Loucy (cell line): ENCODE data around the gene TTC16.

Experiments used
- H2AFZ ChIP-seq: fragments of 200-600 bp; sonication (generic); 2 replicates; pipeline ENCODE4 v1.6.0; 2016; ENCODE audit warnings: antibody characterized with exemption, mild to moderate bottlenecking, low read length, moderate library complexity
- H3F3A ChIP-seq: fragments of 200-600 bp; 2 replicates; pipeline ENCODE4 v1.6.0; 2016; ENCODE audit warnings: antibody characterized with exemption, low read depth, mild to moderate bottlenecking
- H3K27me3 ChIP-seq: fragments of 200-600 bp; sonication (generic); 2 replicates; pipeline ENCODE4 v1.6.1; 2014; ENCODE audit warnings: low read length, mild to moderate bottlenecking; ENCODE audit not compliant: insufficient read depth, poor library complexity, severe bottlenecking
- H3K36me3 ChIP-seq: fragments of 200-600 bp; sonication (generic); 2 replicates; pipeline ENCODE4 v1.6.1; 2016; ENCODE audit warnings: low read length; ENCODE audit not compliant: insufficient read depth
- H3K4me1 ChIP-seq: fragments of 200-600 bp; sonication (generic); 2 replicates; pipeline ENCODE4 v1.5.1; 2014; ENCODE audit warnings: low read length, mild to moderate bottlenecking; ENCODE audit not compliant: insufficient read depth, poor library complexity, severe bottlenecking
- H3K4me2 ChIP-seq: fragments of 200-600 bp; sonication (generic); 2 replicates; pipeline ENCODE4 v1.6.0; 2014; ENCODE audit warnings: antibody characterized with exemption, low read length, low read depth, mild to moderate bottlenecking; ENCODE audit not compliant: poor library complexity, severe bottlenecking
- H3K4me3 ChIP-seq: fragments of 200-600 bp; sonication (generic); 2 replicates; pipeline ENCODE4 v1.5.1; 2014; ENCODE audit warnings: low read length, mild to moderate bottlenecking, mixed read lengths; ENCODE audit not compliant: poor library complexity, severe bottlenecking
- H3K79me2 ChIP-seq: fragments of 200-600 bp; sonication (generic); 2 replicates; pipeline ENCODE4 v1.6.1; 2014; ENCODE audit warnings: low read length; ENCODE audit not compliant: insufficient read depth
- H3K9ac ChIP-seq: fragments of 200-600 bp; sonication (generic); 2 replicates; pipeline ENCODE4 v1.6.0; 2014; ENCODE audit warnings: mild to moderate bottlenecking, low read depth, low read length, moderate library complexity; ENCODE audit not compliant: poor library complexity, severe bottlenecking
- H3K9me2 ChIP-seq: fragments of 200-600 bp; sonication (generic); replicated peaks from 2 replicates; pipeline ENCODE4 v1.6.1; 2016; ENCODE audit warnings: low read depth, low read length, mixed read lengths
- H3K9me3 ChIP-seq: fragments of 200-600 bp; sonication (generic); 2 replicates; pipeline ENCODE4 v1.6.1; 2014; ENCODE audit warnings: mild to moderate bottlenecking, antibody characterized with exemption, low read length, low read depth; ENCODE audit not compliant: insufficient read depth
- H4K20me1 ChIP-seq: fragments of 200-600 bp; sonication (generic); 2 replicates; pipeline ENCODE4 v1.6.0; 2014; ENCODE audit warnings: antibody characterized with exemption, low read length, mild to moderate bottlenecking; ENCODE audit not compliant: insufficient read depth, poor library complexity, severe bottlenecking
- CTCF ChIP-seq: fragments of 200-600 bp; sonication (generic); conservative IDR thresholded peaks from 2 replicates; pipeline ENCODE4 v1.5.1; 2014; ENCODE audit warnings: mild to moderate bottlenecking, antibody characterized with exemption, low read length
- EZH2phosphoT487 ChIP-seq: fragments of 200-600 bp; IDR thresholded peaks from 2 replicates; pipeline ENCODE4 v1.6.1; 2018; ENCODE audit warnings: antibody characterized with exemption, mild to moderate bottlenecking, moderate library complexity, borderline replicate concordance

Gene TTC16

GRCh38 chr9:127758843-127759242, 43.0 kb downstream of the TTC16 start:
- Histone ChIP-seq H3K9ac (no peak overlapping the region), H3K36me3 (peaks cover 33% of the 10 kb centered on the region; the same call in 1 of the 2 replicates), H3K9me3 (no peaks in the 10 kb centered on the region), H3K9me2 (no peaks in the 10 kb centered on the region), H4K20me1 (peaks cover 15% of the 10 kb centered on the region), H3F3A (no peaks in the 10 kb centered on the region), H3K27me3 (no peaks in the 10 kb centered on the region), H2AFZ (no peak overlapping the region), H3K4me2 (no peak overlapping the region), H3K4me3 (no peak overlapping the region), H3K79me2 (peaks cover 25% of the 10 kb centered on the region), H3K4me1 (no peaks in the 10 kb centered on the region)
- TF ChIP-seq CTCF (no peak), EZH2phosphoT487 (no peak)

GRCh38 chr9:127761061-127761460, 45.2 kb downstream of the TTC16 start:
- H2AFZ ChIP-seq: no peak overlapping the region
- H3K9me3 ChIP-seq: no peaks in the 10 kb centered on the region
- peaks cover 39% of the 10 kb centered on the region; the same call in 1 of the 2 replicates for H3K36me3 ChIP-seq
- H3K4me2 ChIP-seq: no peak overlapping the region
- peaks cover 44% of the 10 kb centered on the region for H3K79me2 ChIP-seq
- H3F3A ChIP-seq: no peaks in the 10 kb centered on the region
- H4K20me1 ChIP-seq: peaks cover 17% of the 10 kb centered on the region
- TF ChIP-seq CTCF: no peak
- no peak for TF ChIP-seq EZH2phosphoT487
- no peaks in the 10 kb centered on the region for H3K4me1 ChIP-seq
- no peak overlapping the region for H3K4me3 ChIP-seq
- H3K27me3 ChIP-seq: no peaks in the 10 kb centered on the region
- H3K9ac ChIP-seq: no peak overlapping the region
- no peaks in the 10 kb centered on the region for H3K9me2 ChIP-seq

- TF ChIP-seq CTCF (no peak), EZH2phosphoT487 (no peak)
- H3K36me3 ChIP-seq: peaks cover 40% of the 10 kb centered on the region; the same call in 1 of the 2 replicates
- no peak overlapping the region for H3K9ac ChIP-seq
- no peaks in the 10 kb centered on the region for H3K9me2 ChIP-seq
- H3F3A ChIP-seq: no peaks in the 10 kb centered on the region
- H2AFZ ChIP-seq: no peak overlapping the region
- H3K79me2 ChIP-seq: peaks cover 48% of the 10 kb centered on the region
- H3K4me3 ChIP-seq: no peak overlapping the region
- no peaks in the 10 kb centered on the region for H3K27me3 ChIP-seq
- no peaks in the 10 kb centered on the region for H3K9me3 ChIP-seq
- peaks cover 21% of the 10 kb centered on the region for H4K20me1 ChIP-seq
- H3K4me2 ChIP-seq: no peak overlapping the region
- H3K4me1 ChIP-seq: no peaks in the 10 kb centered on the region
Measured at GRCh38 chr9:127761491-127761956, 45.6 kb downstream of the TTC16 start.
